Ecto neural progenitor cell (in vitro differentiated cells): ENCODE data around the gene KANK4.

ENCODE experiments used
- DNase-seq: peaks from one replicate; pipeline ENCODE4 v3.0.0-alpha.2; 2018; ENCODE audit warnings: low spot score

Gene KANK4

DNA sequence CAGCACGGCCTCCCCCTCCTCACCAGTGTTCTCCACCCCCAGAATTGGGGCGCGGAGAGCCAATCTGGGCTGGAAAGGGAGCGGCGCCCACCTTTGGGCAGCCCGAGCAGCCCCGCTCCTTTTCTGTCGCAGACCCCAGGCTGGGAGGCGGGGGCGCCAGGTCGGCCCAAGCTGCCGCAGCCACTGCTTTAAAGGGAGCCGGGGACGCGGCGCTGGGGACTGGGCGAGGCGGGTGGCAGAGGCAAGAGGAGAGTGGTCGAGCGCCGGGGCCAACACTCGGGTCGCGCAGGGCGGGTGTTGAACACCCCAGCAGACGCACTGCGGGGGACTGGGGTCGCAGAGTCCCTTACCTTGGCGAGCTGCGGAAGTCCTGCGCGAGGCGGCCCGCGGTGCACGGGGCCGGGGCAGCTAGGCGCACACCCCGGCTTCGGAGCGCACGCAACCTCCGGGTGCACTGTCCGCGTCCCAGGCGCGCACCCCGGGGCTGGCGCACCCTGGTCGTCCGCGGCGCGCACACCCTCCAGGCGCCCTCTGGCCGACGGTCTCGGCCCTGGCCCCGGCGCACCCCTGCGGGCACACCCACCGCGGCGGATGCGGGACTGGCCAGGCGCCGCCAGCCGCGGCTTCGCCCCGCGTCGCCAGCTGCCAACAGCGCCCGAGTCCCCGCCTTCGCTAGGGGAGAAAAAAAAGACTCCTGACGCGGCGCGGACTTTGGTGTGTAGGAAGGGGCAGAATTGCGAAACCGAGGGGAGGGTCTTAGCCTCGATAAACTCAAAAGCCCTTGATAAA, at the start of gene KANK4:
KANK4 (minus strand) TSS at position 679 of the 789 bp plus-strand sequence. CDS start 37,870 bp downstream, outside the sequence.
- DNase-seq: no peak

DNA sequence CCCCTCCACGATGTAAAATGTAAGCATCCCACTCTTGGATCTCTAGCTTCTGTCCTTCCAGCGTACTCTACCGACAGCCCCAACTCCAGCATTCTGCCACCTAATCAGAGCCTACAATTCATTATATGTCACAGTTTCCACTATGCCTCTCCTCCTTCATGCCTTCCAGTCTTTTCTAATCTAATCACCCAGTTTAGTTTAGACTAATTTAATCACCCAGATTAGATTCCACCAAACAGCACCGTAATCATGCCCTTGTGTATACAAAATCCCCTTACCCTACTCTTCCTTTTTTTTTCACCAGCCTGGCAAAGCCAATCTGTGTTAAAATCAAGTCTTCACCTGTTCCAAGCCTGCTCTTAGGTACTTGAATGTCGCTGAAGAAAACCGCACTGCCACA, 49.8 kb upstream of the KANK4 start:
- no peak for DNase-seq

DNA sequence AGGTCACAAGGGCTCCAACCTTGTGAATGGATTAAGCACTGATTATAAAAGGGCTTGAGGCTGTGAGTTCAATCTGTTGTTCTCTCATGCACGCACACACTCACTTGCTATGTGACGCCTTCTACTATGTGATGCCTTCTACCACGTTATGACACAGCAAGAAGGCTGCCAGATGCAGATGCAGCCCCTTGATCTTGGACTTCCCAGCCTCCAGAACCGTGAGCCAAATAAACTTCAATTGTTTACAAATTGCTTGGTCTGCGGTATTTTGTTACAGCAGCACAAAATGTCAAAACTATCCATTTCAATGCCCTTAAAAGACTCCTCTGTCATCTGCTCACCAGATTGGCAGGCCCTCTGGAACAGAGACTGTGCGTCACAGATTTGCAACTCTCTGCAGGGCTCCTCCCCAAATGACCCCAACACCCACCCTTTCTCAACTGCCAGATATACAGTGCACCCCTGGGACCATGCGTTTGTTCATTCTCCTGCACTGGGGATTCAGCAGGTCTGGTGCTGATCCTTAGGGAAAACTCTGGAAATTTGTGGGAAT, 47.8 kb upstream of the KANK4 start:
- no peak for DNase-seq

DNA sequence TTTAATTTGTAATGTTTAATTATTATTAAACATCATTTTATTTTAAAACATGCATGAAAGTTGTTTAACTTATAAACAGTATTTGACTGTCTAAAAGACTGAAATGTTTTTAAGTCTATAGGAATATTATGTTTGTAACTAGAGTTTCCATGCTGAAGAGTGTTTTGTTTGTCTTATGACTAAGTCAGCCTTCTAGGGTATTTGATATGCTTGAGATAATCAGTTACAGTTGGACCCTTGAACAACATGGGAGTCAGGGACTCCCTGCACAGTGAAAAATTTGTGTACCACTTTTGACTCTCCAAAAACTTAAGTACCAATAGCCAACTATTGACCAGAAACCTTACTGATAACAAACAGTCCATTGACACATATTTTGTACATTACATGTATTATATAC, 45.5 kb upstream of the KANK4 start:
- no peak for DNase-seq

DNA sequence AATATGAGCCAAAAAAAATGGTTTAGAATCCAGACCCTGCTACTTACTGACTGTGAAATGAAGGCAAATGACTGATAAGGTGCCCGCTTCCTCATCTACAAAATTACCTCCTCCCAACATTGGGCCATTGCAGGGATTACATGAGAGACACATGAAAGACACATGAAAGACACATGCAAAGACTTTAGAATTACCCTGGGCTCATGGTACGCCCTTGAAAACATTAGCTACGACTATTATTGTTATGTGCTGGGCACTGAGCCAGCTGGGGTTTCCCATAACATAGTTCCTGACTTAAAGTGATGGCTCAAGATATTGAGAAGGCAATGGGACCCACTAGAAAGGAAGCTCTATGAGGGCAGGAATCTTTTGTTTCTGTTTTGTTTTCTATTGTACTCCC, 43.7 kb upstream of the KANK4 start:
- no peak for DNase-seq

DNA sequence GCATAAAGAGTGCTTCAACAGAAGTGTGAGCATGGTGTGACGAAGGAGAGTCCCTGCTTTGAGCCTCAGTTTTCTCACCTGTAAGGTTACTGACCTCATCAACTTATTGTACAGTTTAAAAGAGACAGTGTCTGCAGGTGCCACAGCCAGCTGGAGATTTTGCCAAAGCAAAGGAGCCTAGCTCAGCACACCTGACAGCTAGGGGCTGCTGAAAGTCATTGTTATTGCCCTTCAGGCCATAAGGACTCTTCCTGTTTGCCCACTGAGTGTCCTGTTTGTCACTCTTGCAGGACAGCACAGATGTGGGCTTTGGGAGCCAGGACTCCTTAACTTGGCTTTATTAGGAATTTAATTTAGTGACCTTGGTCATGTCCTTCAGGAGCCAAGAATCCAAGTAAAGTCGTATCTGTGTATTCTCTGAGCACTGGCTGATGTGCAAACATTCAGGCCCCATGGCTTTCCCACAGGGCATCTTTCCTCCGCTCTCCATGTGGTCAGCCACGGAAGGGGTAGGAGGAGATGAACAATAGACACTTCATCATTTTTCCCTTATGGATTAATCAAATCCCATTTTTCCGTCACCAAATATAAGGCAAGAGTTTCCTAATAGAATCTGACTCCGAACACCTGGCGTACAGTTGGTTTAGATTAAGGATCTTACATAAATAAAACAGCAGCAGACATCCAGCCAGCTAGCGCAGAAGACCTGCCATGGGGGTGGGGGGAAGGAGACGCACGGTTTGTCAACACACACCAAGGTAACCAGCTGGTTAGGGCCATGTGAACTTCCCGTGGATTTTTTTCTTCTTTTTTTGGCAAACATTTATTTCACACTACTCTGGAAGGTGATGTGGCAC, 43.1 kb upstream of the KANK4 start:
- no peak for DNase-seq

DNA sequence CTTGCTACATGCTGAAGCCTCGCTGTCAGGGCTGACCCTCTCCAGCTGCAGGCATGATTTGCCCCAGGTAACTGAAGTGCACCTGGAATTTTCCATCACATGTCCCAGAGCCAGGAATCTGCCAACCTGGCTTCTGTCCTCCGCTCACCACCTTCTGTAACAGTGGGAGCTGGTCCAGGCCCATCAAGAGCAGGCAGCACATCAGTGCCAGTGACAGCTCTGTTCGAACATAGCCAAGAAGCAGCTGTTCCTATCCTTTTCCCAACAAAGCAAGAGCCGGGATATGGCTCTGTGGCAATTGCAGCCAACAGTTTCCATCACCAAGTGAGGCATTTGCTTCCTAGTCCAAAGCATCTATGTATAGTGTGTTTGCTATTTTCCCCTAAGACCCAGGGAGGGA, 42.2 kb upstream of the KANK4 start:
- DNase-seq: no peak

DNA sequence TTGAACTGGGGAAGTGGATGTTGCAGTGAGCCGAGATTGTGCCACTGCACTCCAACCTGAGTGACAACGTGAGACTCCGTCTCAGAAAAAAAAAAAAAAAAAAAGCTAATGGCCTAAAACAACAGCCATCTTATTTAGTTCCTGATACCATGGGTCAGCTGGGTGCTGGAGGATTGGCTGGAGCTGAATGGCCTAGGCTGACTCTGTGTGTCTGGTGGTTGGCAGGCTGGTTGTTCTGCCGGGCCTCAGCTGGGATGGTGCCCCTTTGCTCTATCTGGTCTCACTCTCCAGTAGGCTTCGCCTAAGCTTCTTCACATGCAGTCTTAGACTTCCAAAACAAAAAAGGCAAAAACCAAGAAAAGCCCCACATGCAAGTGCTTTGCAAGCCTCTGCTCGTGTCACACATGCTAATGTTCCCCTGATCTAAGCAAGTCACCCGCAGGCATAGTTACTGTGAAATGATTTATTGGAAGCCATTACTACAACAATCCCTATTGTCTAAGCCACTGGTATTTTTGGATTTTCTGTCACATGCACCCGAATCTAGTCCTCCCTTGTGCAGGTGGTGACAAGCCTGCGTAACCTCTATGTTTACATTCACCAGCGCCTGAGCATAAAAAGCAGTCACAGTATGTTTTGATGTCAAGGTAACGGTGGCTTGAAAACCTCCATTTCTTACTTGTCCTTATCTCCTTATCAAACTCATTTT, 39.6 kb upstream of the KANK4 start:
- no peak for DNase-seq

DNA sequence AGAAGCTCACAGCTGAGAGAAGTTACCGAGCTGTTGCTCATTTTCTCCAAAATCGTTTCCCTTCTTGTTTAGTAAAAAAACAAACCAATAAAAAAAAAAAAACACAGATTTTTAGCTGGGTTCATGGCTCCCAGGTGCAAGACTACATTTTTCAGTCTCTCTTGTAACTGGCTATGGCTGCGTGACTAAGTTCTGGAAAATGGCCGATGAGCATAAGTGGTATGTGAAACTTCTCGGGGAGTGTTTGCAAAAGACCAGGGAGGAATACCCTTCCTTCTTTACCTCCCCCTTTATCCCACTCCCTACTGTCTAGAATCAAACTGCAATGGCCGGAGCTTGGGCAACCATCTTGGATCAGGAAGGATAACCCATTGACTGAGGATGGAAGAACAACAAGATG, 38.7 kb upstream of the KANK4 start:
- no peak for DNase-seq

DNA sequence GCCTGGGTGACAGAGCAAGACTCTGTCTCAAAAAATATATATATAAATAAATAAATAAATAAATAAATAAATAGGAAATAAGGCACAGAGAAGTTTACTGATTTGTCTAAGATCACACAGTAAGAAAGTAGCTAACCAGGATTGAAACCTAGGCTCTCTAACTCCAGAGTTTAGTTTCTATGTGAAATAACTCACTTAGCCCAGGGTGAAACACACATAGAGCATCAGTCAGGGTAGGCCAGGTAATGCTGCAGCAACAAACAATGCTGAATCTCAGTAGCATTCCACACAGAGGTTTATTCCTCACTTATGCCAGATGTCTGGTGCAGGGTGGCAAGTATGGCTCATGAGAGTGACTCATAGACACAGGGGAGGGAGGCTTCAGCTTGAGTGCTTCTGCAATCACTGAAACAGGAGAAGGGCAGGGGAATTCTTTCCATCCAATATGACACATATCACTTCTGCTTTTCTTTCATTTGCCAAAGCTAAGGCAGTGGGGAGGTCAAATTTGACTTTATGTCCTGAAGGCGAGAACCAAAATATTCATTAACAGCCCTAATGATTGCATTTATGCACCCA, 37.1 kb upstream of the KANK4 start:
- no peak for DNase-seq

DNA sequence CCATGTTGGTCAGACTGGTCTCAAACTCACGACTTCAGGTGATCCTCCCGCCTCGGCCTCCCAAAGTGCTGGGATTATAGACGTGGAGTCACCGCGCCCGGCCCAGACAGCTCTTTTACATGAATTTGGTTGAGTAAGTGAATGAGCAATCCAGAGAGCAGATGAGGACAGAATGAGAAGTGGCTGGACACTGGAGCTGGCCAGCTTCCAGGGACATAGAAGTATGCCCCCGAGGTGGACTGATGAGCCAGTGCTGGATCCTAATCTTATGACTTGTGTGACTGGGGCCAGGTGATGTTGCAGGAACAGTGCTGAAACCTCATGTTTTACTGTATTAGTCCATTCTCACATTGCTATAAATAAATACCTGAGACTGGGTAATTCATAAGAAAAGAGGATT, 35.9 kb upstream of the KANK4 start:
- no peak for DNase-seq

DNA sequence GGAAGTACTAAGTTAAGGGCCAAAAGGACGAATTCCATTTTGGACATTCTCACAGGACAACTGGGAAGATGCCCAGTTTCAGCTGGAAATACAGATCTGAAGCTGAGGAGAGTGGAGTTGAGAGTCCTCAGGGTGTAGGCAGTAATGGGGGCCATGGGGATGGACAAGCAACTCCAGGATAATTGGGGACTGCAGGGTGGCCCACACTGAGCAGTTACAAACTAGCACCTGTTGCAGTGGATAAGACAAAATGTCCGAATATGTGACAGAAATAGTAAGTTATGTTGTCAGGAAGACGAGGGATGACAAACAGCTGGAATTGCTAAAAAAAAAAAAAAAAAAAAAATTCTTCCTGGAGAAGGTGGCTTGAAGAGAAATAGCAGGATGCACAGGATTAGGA, 34.6 kb upstream of the KANK4 start:
- no peak for DNase-seq

DNA sequence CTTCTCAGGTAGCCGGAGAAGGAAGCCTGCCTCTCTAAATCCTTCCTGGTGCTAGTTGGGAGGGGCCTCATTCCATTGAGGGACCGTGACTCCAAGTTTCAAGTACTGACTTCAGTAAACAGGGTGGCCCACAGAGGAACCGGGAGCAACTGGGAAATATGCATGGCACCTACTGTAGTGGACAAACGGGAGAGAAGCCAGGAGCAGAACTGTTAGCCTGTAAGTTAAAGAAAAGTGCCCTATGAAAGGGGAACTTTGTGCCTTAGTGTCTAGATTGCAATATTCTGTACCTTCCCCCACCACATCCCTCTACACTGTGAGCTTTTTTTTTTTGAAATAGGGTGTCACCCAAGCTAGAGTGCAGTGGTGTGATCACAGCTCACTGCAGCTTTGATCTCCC, 33.2 kb upstream of the KANK4 start:
- DNase-seq: no peak

DNA sequence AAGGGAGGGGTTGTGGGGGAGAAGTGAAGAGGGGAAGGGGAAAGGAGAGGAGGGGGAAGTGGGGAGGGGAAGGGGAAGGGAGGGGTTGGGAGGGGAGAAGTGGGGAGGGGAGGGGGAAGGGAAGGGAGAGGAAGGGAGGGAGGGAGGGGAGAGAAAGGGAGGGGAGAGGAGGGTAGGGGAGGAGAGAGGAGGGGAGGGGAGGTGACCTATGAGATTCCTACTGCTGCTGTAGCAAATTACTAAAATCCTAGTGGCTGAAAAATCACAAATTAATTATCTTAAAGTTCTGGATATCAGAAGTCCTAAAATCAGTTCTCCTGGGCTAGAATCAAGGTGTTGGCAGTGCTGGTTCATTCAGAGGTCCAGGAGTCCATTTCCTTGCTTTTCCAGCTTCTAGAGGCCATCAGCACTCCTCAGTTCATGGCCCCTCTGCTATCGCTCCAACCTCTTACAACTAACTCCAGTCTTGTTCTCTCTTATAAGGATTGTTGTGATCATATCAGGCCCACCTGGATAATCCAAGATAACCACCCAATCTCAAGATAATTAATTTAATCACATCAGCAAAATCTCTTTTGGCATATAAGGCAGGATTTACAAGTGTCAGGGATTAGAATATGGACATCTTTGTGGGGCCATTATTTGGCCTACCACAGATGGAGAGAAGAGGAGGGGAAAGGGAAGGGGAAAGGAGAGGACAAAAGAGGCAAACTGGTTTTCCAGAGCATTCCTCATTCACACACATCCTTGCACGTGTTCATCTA, 30.4 kb upstream of the KANK4 start:
- DNase-seq: no peak

DNA sequence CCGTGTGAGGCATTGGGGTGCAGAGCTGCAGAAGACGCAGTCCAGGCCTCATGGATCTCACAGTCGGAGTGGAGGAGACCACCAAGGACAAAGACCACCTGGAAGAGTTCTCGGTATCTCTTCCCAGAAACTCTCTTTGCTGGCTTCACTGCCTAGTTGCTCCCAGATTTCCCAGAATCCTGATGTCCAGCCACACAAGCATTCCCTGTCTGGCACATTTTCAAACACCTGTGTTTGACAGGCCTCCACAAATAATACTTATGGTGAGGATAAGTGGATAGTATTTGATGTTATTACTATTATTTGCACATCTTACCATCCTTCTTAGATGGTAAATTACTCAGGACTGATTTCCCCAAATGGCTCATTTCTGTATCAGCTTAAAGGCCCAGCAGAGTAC, 27.7 kb upstream of the KANK4 start:
- DNase-seq: no peak

DNA sequence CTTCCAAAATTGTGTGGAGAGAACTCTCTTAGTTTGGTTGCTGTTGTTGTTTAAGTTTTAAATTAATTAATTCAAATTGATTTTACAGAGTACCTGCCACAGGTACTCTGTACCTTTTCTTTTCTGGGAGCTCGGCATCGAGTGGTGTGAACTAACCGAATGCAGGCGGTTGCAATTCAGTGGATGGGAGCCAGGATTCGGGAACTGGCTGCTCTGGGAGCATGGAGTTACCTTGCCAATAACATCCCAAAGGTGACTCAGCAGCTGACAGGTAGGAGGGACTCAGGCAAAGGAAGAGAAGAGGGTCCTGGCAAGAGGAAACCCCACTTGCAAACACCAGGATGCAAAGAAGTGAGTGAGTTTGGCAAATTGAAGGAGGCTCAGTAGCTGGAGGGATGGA, 24.7 kb upstream of the KANK4 start:
- DNase-seq: no peak

DNA sequence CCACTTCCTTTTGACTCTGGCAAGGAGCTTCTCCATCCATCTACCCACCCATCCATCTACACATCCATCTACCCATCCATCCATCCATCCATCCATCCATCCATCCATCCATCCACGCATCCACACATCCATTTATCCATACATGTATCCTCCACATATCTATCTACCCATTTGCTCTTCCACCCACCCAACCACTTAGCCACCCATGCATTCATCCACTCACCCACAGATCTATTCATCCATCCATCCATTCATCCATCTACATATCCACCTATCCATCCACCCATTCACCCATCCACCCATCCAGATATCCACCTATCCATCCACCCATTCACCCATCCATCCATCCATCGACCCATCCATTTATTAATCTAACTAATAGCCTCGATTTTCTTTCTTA, 23.0 kb upstream of the KANK4 start:
- no peak for DNase-seq

DNA sequence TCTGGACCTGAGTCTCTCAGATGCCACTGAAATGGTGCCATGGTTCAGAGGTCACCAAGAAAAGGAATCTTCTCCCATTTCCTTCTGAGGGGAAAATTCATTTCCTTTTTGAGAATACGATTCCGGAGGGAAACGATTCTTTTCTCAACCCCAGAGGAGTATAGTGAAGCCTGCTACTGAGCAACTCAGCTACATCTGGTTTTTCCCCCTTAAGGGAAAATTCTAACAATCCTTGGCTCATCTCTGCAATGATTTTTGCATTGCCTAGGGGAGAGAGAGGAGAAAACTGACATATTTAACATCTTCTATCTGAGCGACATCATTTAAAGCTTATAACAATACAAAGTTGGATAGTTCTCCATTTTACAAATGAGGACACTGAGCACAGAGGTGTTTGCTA, 22.4 kb upstream of the KANK4 start:
- DNase-seq: no peak

DNA sequence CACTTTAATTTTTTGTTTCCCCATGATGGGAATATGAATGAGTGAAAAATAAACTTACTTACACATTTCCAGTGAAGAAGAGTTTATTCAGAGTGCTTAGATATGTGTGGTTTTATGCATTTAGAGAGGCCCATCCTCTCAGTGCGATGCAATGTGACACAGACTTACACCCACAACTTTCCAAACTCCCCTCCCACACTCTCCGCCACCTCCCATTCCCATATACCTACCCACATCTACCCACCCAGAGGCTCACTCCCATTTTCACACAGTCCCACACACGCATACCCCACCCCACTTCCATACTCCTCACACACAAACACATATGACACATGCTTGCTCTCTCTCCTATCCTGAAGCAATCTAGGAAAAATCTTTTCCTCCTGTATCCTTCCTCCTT, 21.9 kb upstream of the KANK4 start:
- DNase-seq: no peak

DNA sequence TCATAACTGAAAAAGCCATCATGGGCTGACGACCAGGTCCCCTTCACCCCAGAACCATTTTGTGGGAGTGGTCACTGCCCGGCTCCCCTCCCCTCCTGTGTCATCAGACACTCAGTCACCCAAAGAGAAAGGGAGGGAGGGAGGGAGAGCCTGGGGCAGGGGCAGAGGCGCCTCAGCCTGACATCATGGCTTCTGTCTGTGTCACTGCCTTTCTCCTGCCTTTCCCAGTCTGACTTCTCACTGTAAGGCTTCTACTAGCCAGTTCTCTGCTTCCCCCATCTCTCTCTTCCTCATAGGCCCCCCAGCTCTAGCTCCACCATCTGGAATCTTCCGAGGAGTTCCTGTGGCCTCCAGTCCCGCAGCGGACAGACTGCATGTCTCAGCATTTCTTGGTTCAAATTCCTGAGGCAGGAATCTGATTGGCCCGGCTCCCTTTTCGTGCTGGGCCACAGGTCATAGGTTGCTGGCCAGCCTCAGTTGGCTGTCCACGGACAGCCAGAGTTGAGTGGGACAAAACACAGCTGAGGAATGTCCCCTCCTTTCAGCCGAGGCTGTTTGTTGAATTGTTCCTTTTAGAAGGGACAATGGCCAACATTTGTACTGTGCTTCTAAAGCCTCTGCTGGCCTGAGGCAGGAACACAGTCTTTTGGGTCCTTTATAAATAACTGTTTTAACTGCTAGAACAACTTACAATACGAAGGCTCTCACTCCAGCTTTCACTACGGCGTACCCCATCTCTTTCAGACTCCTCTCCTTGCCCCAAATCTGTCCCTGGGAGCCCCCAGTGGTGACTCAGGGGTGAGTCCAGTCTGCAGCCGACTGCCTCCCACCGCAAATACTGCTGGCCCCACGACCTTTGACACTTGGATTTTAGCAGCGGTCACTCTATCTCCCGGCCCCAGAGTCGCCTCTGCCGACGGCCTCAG, 18.7 kb upstream of the KANK4 start:
- peak; percentile 69 for DNase-seq
